Measurements from ENCODE around the gene FCSK. TPM values are rescaled to one million over a fixed set of nuclear protein-coding genes. Genes with fewer than 3 reads are reported as not detected.

Gene FCSK
- total RNA-seq, 1 experiment from 2014 or later = 13.7 TPM

- ChIA-PET CTCF (interaction anchor here (0.6 to 0.9 kb wide), 3 partner anchors 14 to 94 kb away, joined by 4 to 10 read pairs (median 5); no protein-coding TSS in a partner anchor), POLR2A (interaction anchor here (1.2 kb wide), 1 partner anchor 107 kb away, joined by 3 read pairs; no protein-coding TSS in a partner anchor)
- Mint-ChIP-seq H3K4me1 (ENCODE audit: insufficient read depth, unreplicated experiment) (no peaks in the 10 kb centered on the region), H3K27me3 (ENCODE audit: insufficient read depth, unreplicated experiment) (no peaks in the 10 kb centered on the region), H3K27ac (ENCODE audit: low read depth, unreplicated experiment) (no peak overlapping the region), H3K36me3 (ENCODE audit: insufficient read depth, unreplicated experiment) (peaks cover 49% of the 10 kb centered on the region), H3K9me3 (ENCODE audit: unreplicated experiment) (no peaks in the 10 kb centered on the region), H3K4me3 (ENCODE audit: unreplicated experiment) (no peak overlapping the region)
- intact Hi-C loops (cut with micrococcal nuclease) = no loop called here
- BruUV-seq (replicated peaks) = no TSS peak
- TF ChIP-seq CTCF (IDR thresholded peaks at IDR 0.05; ENCODE audit: unreplicated experiment) = no peak
- no peak for DNase-seq (ENCODE audit: unreplicated experiment)
Observed at GRCh38 chr16:70484867-70485266, 30.5 kb downstream of the FCSK start.

GRCh38 chr16:70490261-70490660, 35.9 kb downstream of the FCSK start:
- Mint-ChIP-seq H3K4me1 (ENCODE audit: insufficient read depth, unreplicated experiment) (peaks cover 6% of the 10 kb centered on the region), H3K27ac (ENCODE audit: low read depth, unreplicated experiment) (no peak overlapping the region), H3K36me3 (ENCODE audit: insufficient read depth, unreplicated experiment) (peaks cover 67% of the 10 kb centered on the region), H3K9me3 (ENCODE audit: unreplicated experiment) (no peaks in the 10 kb centered on the region), H3K4me3 (ENCODE audit: unreplicated experiment) (no peak overlapping the region), H3K27me3 (ENCODE audit: insufficient read depth, unreplicated experiment) (no peaks in the 10 kb centered on the region)
- no peak for TF ChIP-seq CTCF (IDR thresholded peaks at IDR 0.05; ENCODE audit: unreplicated experiment)
- ChIA-PET POLR2A (interaction anchor here (0.7 to 1.2 kb wide), 2 partner anchors 33 to 144 kb away, joined by 3 read pairs; partner anchors contain the start of genes COG4 and DDX19A), CTCF (interaction anchor here (0.6 to 1.1 kb wide), 5 partner anchors 19 to 160 kb away, joined by 3 read pairs; no protein-coding TSS in a partner anchor)
- intact Hi-C loops (cut with micrococcal nuclease) = no loop called here
- DNase-seq (ENCODE audit: unreplicated experiment) = no peak
- BruUV-seq (replicated peaks) = no TSS peak

GRCh38 chr16:70493802-70494201, 39.4 kb downstream of the FCSK start:
- TF ChIP-seq CTCF (IDR thresholded peaks at IDR 0.05; ENCODE audit: unreplicated experiment) = no peak
- Mint-ChIP-seq H3K27ac (ENCODE audit: low read depth, unreplicated experiment) (no peak overlapping the region), H3K9me3 (ENCODE audit: unreplicated experiment) (no peaks in the 10 kb centered on the region), H3K36me3 (ENCODE audit: insufficient read depth, unreplicated experiment) (peaks cover 69% of the 10 kb centered on the region), H3K27me3 (ENCODE audit: insufficient read depth, unreplicated experiment) (no peaks in the 10 kb centered on the region), H3K4me3 (ENCODE audit: unreplicated experiment) (no peak overlapping the region), H3K4me1 (ENCODE audit: insufficient read depth, unreplicated experiment) (peaks cover 6% of the 10 kb centered on the region)
- POLR2A ChIA-PET = interaction anchor here (0.8 to 1.3 kb wide), 4 partner anchors 11 to 147 kb away, joined by 3 to 4 read pairs (median 3); partner anchors contain the start of genes COG4 and DDX19A
- no peak for DNase-seq (ENCODE audit: unreplicated experiment)
- no TSS peak for BruUV-seq (replicated peaks)
- intact Hi-C loops (cut with micrococcal nuclease) = no loop called here
- CTCF ChIA-PET = no interaction called here

- Mint-ChIP-seq H3K27ac (ENCODE audit: low read depth, unreplicated experiment) (no peak overlapping the region), H3K36me3 (ENCODE audit: insufficient read depth, unreplicated experiment) (peaks cover 67% of the 10 kb centered on the region), H3K4me1 (ENCODE audit: insufficient read depth, unreplicated experiment) (peaks cover 6% of the 10 kb centered on the region), H3K4me3 (ENCODE audit: unreplicated experiment) (no peak overlapping the region), H3K27me3 (ENCODE audit: insufficient read depth, unreplicated experiment) (no peaks in the 10 kb centered on the region), H3K9me3 (ENCODE audit: unreplicated experiment) (no peaks in the 10 kb centered on the region)
- intact Hi-C loops (cut with micrococcal nuclease) = no loop called here
- POLR2A ChIA-PET = interaction anchor here (0.9 to 1.3 kb wide), 3 partner anchors 12 to 148 kb away, joined by 3 read pairs; partner anchors contain the start of gene DDX19A
- no peak for TF ChIP-seq CTCF (IDR thresholded peaks at IDR 0.05; ENCODE audit: unreplicated experiment)
- DNase-seq (ENCODE audit: unreplicated experiment) = no peak
- BruUV-seq (replicated peaks) = no TSS peak
- CTCF ChIA-PET = no interaction called here
Observed at GRCh38 chr16:70494202-70494770, 39.9 kb downstream of the FCSK start.

Measured in MCF 10A (cell line).